HUES64 (cell line): ENCODE data around the gene NMRK1.

Source experiments
- H3K27ac ChIP-seq: 2 replicates; pipeline ENCODE4 v1.7.0; 2013; ENCODE audit warnings: low read depth, low read length, inconsistent platforms
- H3K27me3 ChIP-seq: 2 replicates; pipeline ENCODE4 v1.6.1; 2013; ENCODE audit warnings: mild to moderate bottlenecking, low read length; ENCODE audit not compliant: insufficient read depth
- H3K36me3 ChIP-seq: 2 replicates; pipeline ENCODE4 v1.6.1; 2013; ENCODE audit warnings: mild to moderate bottlenecking, low read length; ENCODE audit not compliant: insufficient read depth
- H3K4me1 ChIP-seq: 2 replicates; pipeline ENCODE4 v1.6.1; 2013; ENCODE audit warnings: mild to moderate bottlenecking, low read length, moderate library complexity; ENCODE audit not compliant: insufficient read depth
- H3K4me3 ChIP-seq: 2 replicates; pipeline ENCODE4 v1.5.1; 2013; ENCODE audit warnings: mild to moderate bottlenecking, low read length, moderate library complexity
- H3K9ac ChIP-seq: 2 replicates; pipeline ENCODE4 v1.6.1; 2013; ENCODE audit warnings: mild to moderate bottlenecking, low read depth, low read length
- H3K9me3 ChIP-seq: 2 replicates; pipeline ENCODE4 v1.6.1; 2013; ENCODE audit warnings: low read depth, low read length; ENCODE audit not compliant: insufficient read depth
- WGBS: fragments of 150-250, 120-280 bp; methylation state at CpG from one replicate; pipeline ENCODE4 v1.1.7; 2013; ENCODE audit warnings: missing lambda C conversion rate; 5-methylcytosine and 5-hydroxymethylcytosine counted together

NMRK1 gene

DNA sequence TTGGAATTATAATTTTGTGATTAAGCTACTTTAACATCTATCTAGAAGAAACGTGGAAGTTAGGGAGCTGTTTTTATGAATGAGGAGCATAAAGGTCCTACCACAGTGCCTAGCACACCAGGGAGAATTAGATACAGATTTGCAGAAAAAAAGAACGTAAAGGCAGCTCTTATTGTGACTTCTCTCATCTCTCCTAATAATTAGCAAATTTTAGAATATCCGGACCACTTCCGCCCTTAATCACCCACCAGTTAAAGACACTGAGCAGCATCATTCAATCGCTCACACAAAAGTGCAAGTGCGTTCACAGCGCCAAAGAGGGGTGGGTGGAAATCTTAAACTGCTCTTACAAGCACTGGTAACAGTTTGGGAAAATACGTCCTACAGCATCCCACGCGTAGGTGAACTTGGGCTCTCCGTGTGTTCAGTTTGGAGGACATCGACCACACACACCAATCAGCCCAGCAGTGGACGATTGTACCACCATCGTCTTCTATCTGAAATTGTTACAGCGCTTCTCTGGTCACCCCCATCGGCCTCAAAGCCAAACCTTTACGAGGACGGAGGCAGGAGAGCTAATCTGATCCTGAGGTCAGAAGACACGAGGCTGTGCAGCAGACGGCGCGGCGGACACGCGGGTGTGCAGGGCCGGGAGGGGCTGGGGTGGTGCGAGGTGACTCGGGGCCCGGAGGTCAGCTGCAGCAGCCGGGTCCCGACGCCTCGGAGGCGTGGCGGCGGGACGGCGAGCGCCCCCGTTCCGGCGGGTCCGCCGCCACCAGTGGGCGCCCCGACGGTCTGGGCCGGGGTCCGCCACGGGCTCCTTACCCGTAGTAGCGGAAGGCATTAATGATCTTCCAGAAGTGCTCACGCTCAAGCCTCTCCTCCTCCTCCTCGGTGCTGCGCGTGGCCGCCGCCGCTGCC is 60.5 kb downstream of the NMRK1 start:
- Histone ChIP-seq H3K4me1 (peaks cover 11% of the 10 kb centered on the region), H3K9ac (peak overlapping the region; percentile 77), H3K27ac (peak overlapping the region; percentile 79), H3K4me3 (peak overlapping the region; percentile 98), H3K27me3 (no peaks in the 10 kb centered on the region), H3K9me3 (no peaks in the 10 kb centered on the region), H3K36me3 (no peaks in the 10 kb centered on the region)
- WGBS = under 1% methylated on average over 59 of the region's 59 CpGs

- Histone ChIP-seq H3K27me3 (no peaks in the 10 kb centered on the region), H3K36me3 (0 out of 2 replicates have a peak, but pooled peaks cover 3% of the 10 kb centered on the region), H3K9ac (no peak overlapping the region), H3K27ac (no peak overlapping the region), H3K4me3 (no peak overlapping the region), H3K4me1 (peaks cover 11% of the 10 kb centered on the region), H3K9me3 (no peaks in the 10 kb centered on the region)
These were observed 64.1 kb downstream of the NMRK1 start for GRCh38 chr9:75023846-75024245.

DNA sequence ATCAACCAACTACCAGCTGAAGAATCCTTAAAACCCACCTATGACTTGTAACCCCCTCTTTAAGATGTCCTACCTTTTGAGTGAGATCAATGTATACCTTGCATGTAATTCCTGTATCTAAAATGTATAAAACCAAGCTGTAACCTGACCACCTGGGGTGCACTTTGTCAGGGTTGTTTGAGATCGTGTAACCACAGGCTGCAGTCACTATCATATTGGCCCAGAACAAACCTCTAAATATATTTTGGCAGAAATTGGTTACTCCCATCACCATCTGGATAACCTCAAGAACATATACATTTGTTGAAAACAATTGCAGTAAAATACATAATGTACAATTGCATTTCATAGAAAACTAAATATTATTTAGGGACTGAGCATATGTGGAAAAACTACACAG is 68.3 kb downstream of the NMRK1 start:
- Histone ChIP-seq H3K4me1 (no peaks in the 10 kb centered on the region), H3K27ac (no peak overlapping the region), H3K9me3 (no peaks in the 10 kb centered on the region), H3K4me3 (no peak overlapping the region), H3K27me3 (no peaks in the 10 kb centered on the region), H3K36me3 (peaks cover 22% of the 10 kb centered on the region), H3K9ac (no peak overlapping the region)
- 100% methylated on average over 1 of the region's 1 CpG for WGBS

- 97% methylated on average over 5 of the region's 5 CpGs for WGBS
- Histone ChIP-seq H3K4me1 (no peaks in the 10 kb centered on the region), H3K27ac (no peak overlapping the region), H3K9ac (no peak overlapping the region), H3K36me3 (peaks cover 22% of the 10 kb centered on the region), H3K9me3 (no peaks in the 10 kb centered on the region), H3K27me3 (no peaks in the 10 kb centered on the region), H3K4me3 (no peak overlapping the region)
These were observed 68.9 kb downstream of the NMRK1 start for GRCh38 chr9:75019022-75019421.

GRCh38 chr9:75017378-75017777 is 70.6 kb downstream of the NMRK1 start:
- Histone ChIP-seq H3K27ac (no peak overlapping the region), H3K4me1 (no peaks in the 10 kb centered on the region), H3K4me3 (no peak overlapping the region), H3K36me3 (peaks cover 30% of the 10 kb centered on the region), H3K27me3 (no peaks in the 10 kb centered on the region), H3K9ac (no peak overlapping the region), H3K9me3 (no peaks in the 10 kb centered on the region)
- WGBS = 100% methylated on average over 3 of the region's 3 CpGs

DNA sequence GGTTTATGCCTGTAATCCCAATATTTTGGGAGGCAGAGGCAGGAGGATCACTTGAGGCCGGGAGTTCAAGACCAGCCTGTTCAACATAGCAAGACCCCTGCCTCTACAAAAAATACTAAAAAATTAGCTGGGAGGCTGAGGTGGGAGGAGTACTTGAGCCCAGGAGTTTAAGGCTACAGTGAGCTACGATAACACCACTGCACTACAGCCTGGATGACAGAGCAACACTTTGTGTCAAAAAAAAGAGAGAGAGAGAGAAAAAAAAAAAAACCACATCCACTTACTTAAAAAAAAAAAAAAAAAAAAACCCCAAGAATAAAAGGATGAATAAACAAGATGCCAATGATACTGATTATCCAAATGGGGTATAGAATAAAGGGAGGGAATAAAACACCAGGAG is 74.2 kb downstream of the NMRK1 start:
- no peak overlapping the region for H3K27ac ChIP-seq
- no peaks in the 10 kb centered on the region for H3K9me3 ChIP-seq
- H3K9ac ChIP-seq = no peak overlapping the region
- H3K27me3 ChIP-seq = no peaks in the 10 kb centered on the region
- 100% methylated on average over 1 of the region's 2 CpGs for WGBS
- no peak overlapping the region for H3K4me3 ChIP-seq
- H3K36me3 ChIP-seq = peaks cover 40% of the 10 kb centered on the region
- H3K4me1 ChIP-seq = no peaks in the 10 kb centered on the region
